Erythroblast (primary cell): ENCODE data around the gene TTLL3.

ENCODE experiments used
- GATA1 ChIP-seq: IDR thresholded peaks from 2 replicates; pipeline ENCODE4 v1.6.1; 2011; ENCODE audit warnings: low read depth, mild to moderate bottlenecking, control low read depth, low read length, moderate library complexity
- POLR2A ChIP-seq: IDR thresholded peaks from 2 replicates; pipeline ENCODE4 v1.6.1; 2011; ENCODE audit warnings: mild to moderate bottlenecking, low read length

GRCh38 chr3:9810433-9810770 lies 340 bp downstream of the TTLL3 start:
- TF ChIP-seq POLR2A (no peak), GATA1 (no peak)
